T-helper 1 cell treated with Interleukin-12 subunit alpha and Interleukin-12 subunit beta and Interleukin-4 antibody, amounts not matched to agents 30 ng/mL and 1 ng/mL, for 36 hours (primary cell): ENCODE results near the gene MRC2. TPM values are rescaled to one million over a fixed set of nuclear protein-coding genes. Genes with fewer than 3 reads are reported as not detected.

Experiments used
- intact Hi-C: fragments of 100-400 bp; cut with micrococcal nuclease; formaldehyde crosslinking; loops from one replicate; pipeline ENCODE4 v1.15.1; 2024
- total RNA-seq: library from RNA; stranded (reverse); gene quantifications from 2 replicates; pipeline ENCODE4 v1.2.3, GENCODE V29; 2022

MRC2 gene
- total RNA-seq, 1 donor from 2014 or later, result 0.74 TPM

DNA sequence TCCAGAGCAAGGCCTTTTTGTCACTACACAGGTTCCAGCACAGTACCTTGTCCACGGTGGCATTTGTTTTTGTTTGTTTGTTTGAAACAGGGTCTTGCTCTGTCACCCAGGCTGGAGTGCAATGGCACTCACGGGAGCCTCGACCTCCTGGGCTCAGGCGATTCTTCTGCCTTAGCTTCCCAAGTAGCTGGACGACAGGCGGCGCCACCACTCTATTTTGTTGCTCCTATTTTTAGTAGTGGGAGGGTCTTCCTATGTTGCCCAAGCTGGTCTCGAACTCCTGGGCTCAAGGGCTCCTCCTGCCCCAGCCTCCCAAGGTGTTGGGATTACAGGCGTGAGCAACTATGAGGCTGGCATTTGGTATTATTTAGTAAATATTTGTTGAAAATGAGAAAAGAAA is 10.3 kb downstream of the MRC2 start:
- intact Hi-C loops, result no loop called here

GRCh38 chr17:62641153-62641552 is 13.7 kb downstream of the MRC2 start:
- intact Hi-C loops, result no loop called here

GRCh38 chr17:62641951-62642350 is 14.5 kb downstream of the MRC2 start:
- intact Hi-C loops, result no loop called here

DNA sequence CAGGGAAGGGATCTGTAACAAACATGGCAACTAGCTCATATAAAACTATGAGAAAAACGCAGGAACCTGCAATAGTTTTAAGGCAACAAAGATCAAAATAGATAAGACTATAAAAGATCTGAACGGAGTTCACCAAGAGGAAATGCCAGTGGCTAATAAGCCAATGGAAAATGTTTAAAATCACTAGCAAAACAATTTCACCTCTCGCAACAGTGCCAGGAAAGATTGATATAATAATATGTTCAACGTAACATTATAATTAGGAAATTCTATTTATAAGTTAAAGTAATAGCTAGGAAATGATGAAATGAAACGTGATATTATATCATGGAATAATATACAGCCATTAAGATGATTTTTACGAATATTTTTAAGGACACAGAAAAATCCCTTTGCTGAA is 16.0 kb downstream of the MRC2 start:
- intact Hi-C loops, result no loop called here

GRCh38 chr17:62644487-62645173 is 17.2 kb downstream of the MRC2 start:
- intact Hi-C loops, result no loop called here

- intact Hi-C loops, result no loop called here
These were observed 20.9 kb downstream of the MRC2 start for GRCh38 chr17:62648251-62648955.

DNA sequence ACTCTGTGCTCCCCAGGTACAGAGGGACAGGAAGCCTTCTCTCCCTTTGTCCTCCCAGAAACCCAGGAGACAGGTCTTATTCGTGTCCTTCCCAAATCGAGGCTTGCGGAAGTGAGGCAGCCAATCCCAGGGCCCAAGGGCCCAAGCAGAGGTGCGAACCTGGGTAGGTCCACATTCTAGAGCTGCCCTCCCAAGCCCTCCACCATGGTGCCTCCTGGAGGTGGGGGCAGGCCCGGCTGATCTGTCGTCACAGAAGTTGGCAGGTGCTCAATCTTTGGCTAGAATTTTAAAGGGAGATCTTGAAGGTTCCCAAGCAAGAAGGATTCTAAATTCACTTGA is 21.5 kb downstream of the MRC2 start:
- intact Hi-C loops, result no loop called here

GRCh38 chr17:62649570-62649969 is 22.1 kb downstream of the MRC2 start:
- intact Hi-C loops, result no loop called here

- intact Hi-C loops, result loop anchor here (10.0 kb wide), 1 partner anchor 974 kb away; the partner anchor contains the start of gene MAP3K3
These were observed 23.1 kb downstream of the MRC2 start for GRCh38 chr17:62650587-62650986.

GRCh38 chr17:62652251-62653001 is 25.0 kb downstream of the MRC2 start:
- intact Hi-C loops, result loop anchor here (1.0 to 10.0 kb wide), 4 partner anchors 72 to 1976 kb away; partner anchors contain the start of genes BCAS3 and MAP3K3

- intact Hi-C loops, result loop anchor here (1.0 to 10.0 kb wide), 4 partner anchors 72 to 1976 kb away; partner anchors contain the start of genes BCAS3 and MAP3K3
These were observed 25.7 kb downstream of the MRC2 start for GRCh38 chr17:62653002-62653825.

DNA sequence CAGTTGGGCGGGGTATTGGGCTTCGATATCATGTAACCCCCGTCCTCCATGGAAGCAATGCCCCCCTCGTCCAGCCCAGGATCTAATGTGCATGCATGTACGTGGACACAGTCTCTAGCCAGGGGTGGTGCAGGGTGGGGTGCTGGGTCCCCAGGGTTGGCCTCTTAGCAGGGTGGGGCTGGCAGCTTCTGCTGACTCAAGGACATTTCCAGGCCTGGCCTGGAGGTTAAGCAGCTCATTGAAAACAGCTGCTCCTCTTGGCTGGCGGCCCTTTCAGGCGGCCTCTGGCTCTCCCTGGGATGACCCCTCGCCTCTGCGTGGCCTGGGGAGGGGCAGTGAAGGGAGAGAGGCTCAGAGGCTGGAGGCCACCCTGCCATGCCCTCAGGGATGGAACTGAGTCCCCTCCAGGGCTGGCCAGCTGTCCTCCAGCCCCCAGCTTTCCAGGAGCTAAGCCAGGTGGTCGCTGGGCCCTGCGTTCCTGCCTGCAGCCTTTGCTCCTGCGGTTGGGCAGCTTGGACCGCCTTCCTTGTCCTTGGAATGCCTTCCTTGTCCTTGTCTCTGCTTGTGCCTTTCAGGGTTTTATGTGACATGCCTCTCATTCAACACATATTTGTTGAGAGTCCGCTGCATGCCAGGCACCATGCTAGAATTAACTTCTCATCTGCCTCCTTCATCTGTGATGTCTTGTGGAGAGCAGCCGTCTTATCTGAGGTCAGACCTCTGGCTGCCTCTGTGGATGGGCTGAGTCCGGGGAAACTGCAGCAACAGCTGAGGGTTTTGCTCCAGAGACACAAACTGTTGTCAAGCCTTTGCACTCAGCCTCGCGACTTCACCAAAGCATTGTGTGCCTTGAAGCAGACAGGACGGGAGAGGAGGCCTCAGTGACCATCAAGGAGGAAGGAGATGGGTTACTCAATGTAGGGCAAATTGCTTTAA is 26.6 kb downstream of the MRC2 start:
- intact Hi-C loops, result loop anchor here (1.0 to 10.0 kb wide), 4 partner anchors 71 to 1977 kb away; partner anchors contain the start of genes BCAS3 and MAP3K3

DNA sequence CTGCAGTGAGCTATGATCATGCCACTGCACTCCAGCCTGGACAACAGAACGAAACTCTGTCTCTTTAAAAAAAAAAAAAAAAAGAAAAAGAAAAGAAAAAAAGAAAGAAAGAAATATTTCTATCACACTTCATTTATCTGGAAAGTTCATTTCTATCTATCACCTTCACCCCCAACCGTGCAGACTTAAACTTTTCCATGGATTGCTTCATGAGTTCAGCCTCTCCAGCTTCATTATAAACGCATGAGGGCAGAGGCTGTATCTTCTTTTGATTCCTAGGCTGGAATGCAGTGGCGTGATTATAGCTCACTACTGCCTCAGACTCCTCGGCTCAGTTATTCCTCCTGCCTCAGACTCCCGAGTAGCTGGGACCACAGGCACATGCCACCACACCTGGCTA is 28.2 kb downstream of the MRC2 start:
- intact Hi-C loops, result loop anchor here (10.0 kb wide), 1 partner anchor 969 kb away; the partner anchor contains the start of gene MAP3K3

DNA sequence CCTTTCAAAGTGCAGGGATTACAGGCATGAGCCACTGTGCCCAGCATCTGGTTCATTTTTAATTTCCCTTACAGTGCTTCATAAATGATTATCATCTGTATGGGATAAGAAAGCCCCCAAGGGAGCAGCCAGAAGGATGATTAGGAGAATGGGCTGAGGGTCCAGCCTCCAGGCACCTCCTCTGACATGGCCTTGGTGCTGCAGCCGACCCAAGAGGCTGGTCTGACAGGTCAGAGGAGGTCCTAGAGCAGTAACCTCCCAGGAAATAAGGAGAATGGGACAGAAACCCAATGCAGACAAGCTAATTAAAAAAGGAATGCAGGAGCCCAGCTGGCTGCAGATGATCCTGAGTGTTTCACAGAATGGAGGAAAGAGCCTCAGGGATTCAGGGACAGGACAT is 29.0 kb downstream of the MRC2 start:
- intact Hi-C loops, result loop anchor here (10.0 kb wide), 1 partner anchor 968 kb away; the partner anchor contains the start of gene MAP3K3

- intact Hi-C loops, result loop anchor here (10.0 kb wide), 1 partner anchor 968 kb away; the partner anchor contains the start of gene MAP3K3
These were observed 29.7 kb downstream of the MRC2 start for GRCh38 chr17:62657145-62657665.

DNA sequence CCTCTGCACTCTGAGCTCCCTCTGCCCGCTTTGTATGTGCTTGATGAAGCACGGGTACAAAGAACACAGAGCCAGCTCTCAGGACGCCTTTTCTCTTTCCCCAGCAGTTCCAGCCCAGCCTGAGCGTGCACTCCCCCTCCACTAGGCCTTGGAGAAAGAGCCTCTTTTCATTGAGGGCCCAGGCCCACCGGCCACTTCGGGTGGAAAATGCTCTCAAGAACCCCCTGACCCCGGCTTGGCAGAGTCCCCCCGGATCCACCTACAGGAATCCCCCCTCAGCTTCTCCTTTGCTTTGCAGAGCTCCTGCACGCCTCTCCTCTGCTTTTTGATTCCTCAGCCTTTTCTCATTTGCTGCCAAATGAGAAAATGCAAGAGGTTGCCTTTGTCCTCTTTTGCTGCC is 30.2 kb downstream of the MRC2 start:
- intact Hi-C loops, result loop anchor here (10.0 kb wide), 1 partner anchor 967 kb away; the partner anchor contains the start of gene MAP3K3

GRCh38 chr17:62658136-62658920 is 30.9 kb downstream of the MRC2 start:
- intact Hi-C loops, result loop anchor here (10.0 kb wide), 1 partner anchor 966 kb away; the partner anchor contains the start of gene MAP3K3

GRCh38 chr17:62660629-62661118 is 33.2 kb downstream of the MRC2 start:
- intact Hi-C loops, result no loop called here
